PC-9 (cell line): ENCODE data around the gene PI4K2A. TPM values are rescaled to one million over a fixed set of nuclear protein-coding genes. Genes with fewer than 3 reads are reported as not detected.

Source experiments
- BruUV-seq: library from RNA; stranded (reverse); fragments of 400-500 nt; replicated peaks from 2 replicates; lab custom pipeline; 2021; lab: Mats Ljungman, UMichigan
- CTCF ChIA-PET: fragments of 300-600 bp; sonication (Branson Sonifier 250); formaldehyde crosslinking; loops from one replicate; lab custom pipeline; 2022; ENCODE audit warnings: antibody characterized with exemption; lab: Charles Lee
- POLR2A ChIA-PET: fragments of 300-600 bp; sonication (Branson Sonifier 250); formaldehyde crosslinking; loops from one replicate; lab custom pipeline; 2022; ENCODE audit warnings: antibody characterized with exemption; ENCODE audit not compliant: unreplicated experiment; lab: Charles Lee
- DNase-seq, 2 experiments: peaks; one replicate each; pipeline versions ENCODE4 v3.0.0 to v3.0.0-alpha.2; 2015 to 2022; ENCODE audit warnings: mixed read lengths in 1 of 2
- H2AFZ ChIP-seq: fragments of 200-600 bp; sonication (generic); 2 replicates; pipeline ENCODE4 v1.8.1; 2017; ENCODE audit warnings: antibody characterized with exemption
- H3F3A ChIP-seq: fragments of 200-600 bp; sonication (generic); 2 replicates; pipeline ENCODE4 v1.8.1; 2017; ENCODE audit warnings: antibody characterized with exemption, mild to moderate bottlenecking, low read depth; ENCODE audit not compliant: insufficient read depth
- H3K27ac ChIP-seq: fragments of 200-600 bp; sonication (generic); 2 replicates; pipeline ENCODE4 v1.6.1; 2016; ENCODE audit warnings: mixed run types
- H3K27me3 ChIP-seq: fragments of 200-600 bp; sonication (generic); 2 replicates; pipeline ENCODE4 v1.6.1; 2016; ENCODE audit warnings: low read depth, mixed run types; ENCODE audit not compliant: insufficient read depth
- H3K36me3 ChIP-seq: fragments of 200-600 bp; sonication (generic); 2 replicates; pipeline ENCODE4 v1.6.1; 2016; ENCODE audit warnings: low read depth, mixed run types
- H3K4me1 ChIP-seq: fragments of 200-600 bp; sonication (generic); replicated peaks from 2 replicates; pipeline ENCODE4 v1.6.1; 2016; ENCODE audit warnings: mixed run types; ENCODE audit not compliant: insufficient read depth
- H3K4me2 ChIP-seq: fragments of 200-600 bp; sonication (generic); 2 replicates; pipeline ENCODE4 v1.6.1; 2017; ENCODE audit warnings: mixed run types
- H3K4me3 ChIP-seq: fragments of 200-600 bp; sonication (generic); 2 replicates; pipeline ENCODE4 v1.6.1; 2016; ENCODE audit warnings: mixed run types
- H3K79me2 ChIP-seq: fragments of 200-600 bp; sonication (generic); 2 replicates; pipeline ENCODE4 v1.6.1; 2017; ENCODE audit warnings: low read depth, mixed run types
- H3K9me2 ChIP-seq: fragments of 200-600 bp; sonication (generic); 2 replicates; pipeline ENCODE4 v1.8.1; 2017; ENCODE audit warnings: mild to moderate bottlenecking; ENCODE audit not compliant: insufficient read depth
- H3K9me3 ChIP-seq: fragments of 200-600 bp; sonication (generic); 2 replicates; pipeline ENCODE4 v1.8.1; 2016; ENCODE audit warnings: low read depth; ENCODE audit not compliant: insufficient read depth
- H4K20me1 ChIP-seq: fragments of 200-600 bp; sonication (generic); 2 replicates; pipeline ENCODE4 v1.8.1; 2017; ENCODE audit not compliant: insufficient read depth
- CTCF ChIP-seq: fragments of 200-600 bp; sonication (generic); conservative IDR thresholded peaks from 2 replicates; pipeline ENCODE4 v1.6.1; 2017; ENCODE audit warnings: mixed run types, antibody characterized with exemption, mild to moderate bottlenecking, moderate library complexity
- EZH2 ChIP-seq: fragments of 200-600 bp; sonication (generic); IDR thresholded peaks from 2 replicates; pipeline ENCODE4 v1.8.0; 2017; ENCODE audit warnings: antibody characterized with exemption, low read depth
- intact Hi-C: fragments of 100-400 bp; cut with micrococcal nuclease; formaldehyde crosslinking; loops from one replicate; pipeline ENCODE4 v1.10.0; 2022; ENCODE audit not compliant: unreplicated experiment
- total RNA-seq: library from RNA; stranded (reverse); gene quantifications from 2 replicates; pipeline ENCODE4 v1.2.3, GENCODE V29; 2021

The PI4K2A gene
- total RNA-seq, 1 experiment from 2014 or later: 20.3 TPM

GRCh38 chr10:97701438-97702069 lies 61.1 kb downstream of the PI4K2A start:
- ChIA-PET POLR2A (interaction anchor here (0.7 kb wide), 1 partner anchor 22 kb away, joined by 3 read pairs; no protein-coding TSS in a partner anchor), CTCF (interaction anchor here (0.6 to 1.2 kb wide), 5 partner anchors 8 to 25 kb away, joined by 3 to 5 read pairs (median 4); partner anchors contain the start of gene AVPI1)
- H4K20me1 ChIP-seq: no peaks in the 10 kb centered on the region
- H3K4me1 ChIP-seq: no peaks in the 10 kb centered on the region
- H3K4me3 ChIP-seq: no peak overlapping the region
- no peaks in the 10 kb centered on the region for H3K36me3 ChIP-seq
- no peaks in the 10 kb centered on the region for H3K9me3 ChIP-seq
- no peak overlapping the region for H2AFZ ChIP-seq
- H3K27ac ChIP-seq: no peak overlapping the region
- TF ChIP-seq EZH2 (no peak), CTCF (peak; percentile 74)
- H3K79me2 ChIP-seq: no peaks in the 10 kb centered on the region
- peak in 1 of 2 experiments; percentile 29 for DNase-seq
- intact Hi-C loops: loop anchor here (1.0 to 5.0 kb wide), 3 partner anchors 25 to 346 kb away; no protein-coding TSS in a partner anchor
- H3K9me2 ChIP-seq: no peaks in the 10 kb centered on the region
- H3F3A ChIP-seq: no peaks in the 10 kb centered on the region
- H3K27me3 ChIP-seq: no peaks in the 10 kb centered on the region
- no TSS peak for BruUV-seq
- no peak overlapping the region for H3K4me2 ChIP-seq

DNA sequence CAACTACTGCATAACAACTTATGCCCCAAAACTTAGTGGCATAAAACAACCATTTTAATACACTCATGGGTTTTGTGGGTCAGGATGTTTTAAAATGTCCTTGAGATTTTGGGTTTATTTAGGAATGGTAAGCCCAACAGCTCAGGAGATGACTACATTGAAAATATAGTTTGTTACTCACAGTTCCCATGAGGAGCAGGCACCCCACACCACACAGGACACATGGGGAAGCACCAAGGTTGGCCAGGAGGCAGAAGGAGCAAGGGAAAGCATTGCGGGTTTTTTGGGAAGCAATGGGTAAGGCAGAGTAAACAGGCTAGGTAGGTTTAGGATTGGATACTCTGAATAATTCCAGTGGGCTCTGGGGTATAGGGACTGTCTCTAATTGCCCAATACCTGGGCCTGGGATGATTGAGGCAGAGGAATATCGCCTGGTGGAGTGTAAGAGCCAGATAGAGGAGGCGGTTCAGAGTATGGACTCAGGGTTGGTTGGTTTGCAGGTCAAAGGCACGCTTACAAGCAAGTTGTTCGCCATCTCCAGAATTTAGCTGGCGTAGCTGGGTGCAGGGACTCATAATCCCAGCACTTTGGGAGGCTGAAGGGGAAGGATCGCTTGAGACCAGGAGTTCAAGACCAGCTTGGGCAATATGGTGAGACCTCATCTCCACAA lies 63.1 kb downstream of the PI4K2A start:
- no peak for DNase-seq
- Histone ChIP-seq H3K27ac (no peak overlapping the region), H3K36me3 (no peaks in the 10 kb centered on the region), H3K4me1 (no peaks in the 10 kb centered on the region), H4K20me1 (no peaks in the 10 kb centered on the region), H3K27me3 (no peaks in the 10 kb centered on the region), H3K79me2 (no peaks in the 10 kb centered on the region), H3F3A (no peaks in the 10 kb centered on the region), H3K4me3 (no peak overlapping the region), H3K9me2 (no peaks in the 10 kb centered on the region), H2AFZ (no peak overlapping the region), H3K9me3 (no peaks in the 10 kb centered on the region), H3K4me2 (no peak overlapping the region)
- intact Hi-C loops: loop anchor here (5.0 kb wide), 1 partner anchor 344 kb away; no protein-coding TSS in a partner anchor
- BruUV-seq: no TSS peak
- CTCF ChIA-PET: interaction anchor here (0.7 kb wide), 2 partner anchors 11 to 14 kb away, joined by 8 to 26 read pairs; no protein-coding TSS in a partner anchor
- TF ChIP-seq CTCF: no peak
- no peak for TF ChIP-seq EZH2
- POLR2A ChIA-PET: interaction anchor here (0.7 kb wide), 1 partner anchor 151 kb away, joined by 27 read pairs; no protein-coding TSS in a partner anchor

- ChIA-PET POLR2A (no interaction called here), CTCF (no interaction called here)
- Histone ChIP-seq H3K79me2 (no peaks in the 10 kb centered on the region), H3K27ac (no peak overlapping the region), H3K9me2 (no peaks in the 10 kb centered on the region), H4K20me1 (no peaks in the 10 kb centered on the region), H3K36me3 (no peaks in the 10 kb centered on the region), H3K27me3 (no peaks in the 10 kb centered on the region), H3K9me3 (no peaks in the 10 kb centered on the region), H3K4me2 (no peak overlapping the region), H3K4me1 (0 out of 2 replicates have a peak, but pooled peaks cover 4% of the 10 kb centered on the region), H3K4me3 (no peak overlapping the region), H3F3A (no peaks in the 10 kb centered on the region), H2AFZ (no peak overlapping the region)
- intact Hi-C loops: loop anchor here (5.0 kb wide), 1 partner anchor 343 kb away; no protein-coding TSS in a partner anchor
- no TSS peak for BruUV-seq
- DNase-seq: no peak
- no peak for TF ChIP-seq CTCF
- TF ChIP-seq EZH2: no peak
These were observed 63.9 kb downstream of the PI4K2A start for GRCh38 chr10:97704341-97704740.
